ENCODE results near the gene PPP1R3F. TPM values are rescaled to one million over a fixed set of nuclear protein-coding genes. Genes with fewer than 3 reads are reported as not detected.

PPP1R3F gene, protein sequence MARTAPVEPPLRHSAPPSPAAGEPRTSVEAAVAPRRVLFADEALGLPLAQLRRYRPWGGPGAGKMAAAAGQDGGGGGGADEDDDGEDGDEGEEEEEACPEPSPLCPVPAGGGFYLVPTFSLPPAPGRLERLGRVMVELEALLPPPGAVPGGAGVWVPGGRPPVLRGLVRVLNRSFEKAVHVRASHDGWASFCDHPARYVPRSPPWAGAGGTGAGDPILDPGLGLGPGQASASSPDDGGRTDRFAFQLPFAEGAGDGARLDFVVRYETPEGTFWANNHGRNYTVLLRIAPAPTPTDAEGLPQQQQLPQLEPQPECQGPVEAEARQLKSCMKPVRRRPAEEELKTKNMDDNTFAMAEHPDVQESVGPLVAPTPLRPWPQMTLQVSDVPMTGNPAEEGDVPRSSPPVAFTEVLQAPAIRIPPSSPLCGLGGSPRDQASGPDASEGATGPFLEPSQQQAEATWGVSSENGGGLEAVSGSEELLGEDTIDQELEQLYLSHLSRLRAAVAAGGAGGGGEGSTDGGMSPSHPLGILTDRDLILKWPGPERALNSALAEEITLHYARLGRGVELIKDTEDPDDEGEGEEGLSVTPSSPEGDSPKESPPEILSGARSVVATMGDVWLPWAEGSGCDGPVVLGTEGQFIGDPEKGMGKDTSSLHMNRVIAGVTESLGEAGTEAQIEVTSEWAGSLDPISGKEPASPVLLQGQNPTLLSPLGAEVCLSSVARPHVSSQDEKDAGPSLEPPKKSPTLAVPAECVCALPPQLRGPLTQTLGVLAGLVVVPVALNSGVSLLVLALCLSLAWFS
- total RNA-seq = 5.2 and 5.6 TPM in 2 replicates

DNA sequence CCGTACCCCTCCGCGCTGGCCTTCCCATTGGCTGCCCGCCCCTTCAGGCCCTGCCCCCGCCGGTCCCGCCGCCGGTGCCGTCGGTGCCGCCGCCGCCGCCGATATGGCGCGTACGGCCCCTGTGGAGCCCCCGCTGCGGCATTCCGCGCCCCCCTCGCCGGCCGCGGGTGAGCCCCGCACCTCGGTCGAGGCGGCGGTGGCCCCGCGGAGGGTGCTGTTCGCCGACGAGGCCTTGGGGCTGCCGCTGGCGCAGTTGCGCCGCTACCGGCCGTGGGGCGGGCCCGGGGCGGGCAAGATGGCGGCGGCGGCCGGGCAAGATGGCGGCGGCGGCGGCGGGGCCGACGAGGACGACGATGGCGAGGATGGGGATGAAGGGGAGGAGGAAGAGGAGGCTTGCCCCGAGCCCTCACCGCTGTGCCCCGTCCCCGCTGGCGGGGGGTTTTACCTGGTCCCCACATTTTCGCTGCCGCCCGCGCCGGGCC lies at the start of gene PPP1R3F:
Gene PPP1R3F, plus strand, starts transcription at position 27 of the 482 bp plus-strand sequence. Its CDS starts 77 bp downstream, at position 104.
- H3K4me3 ChIP-seq (ENCODE audit: low read depth, low read length) = peak within 1 kb of the TSS; percentile 70
- TF ChIP-seq, protein P1, sequence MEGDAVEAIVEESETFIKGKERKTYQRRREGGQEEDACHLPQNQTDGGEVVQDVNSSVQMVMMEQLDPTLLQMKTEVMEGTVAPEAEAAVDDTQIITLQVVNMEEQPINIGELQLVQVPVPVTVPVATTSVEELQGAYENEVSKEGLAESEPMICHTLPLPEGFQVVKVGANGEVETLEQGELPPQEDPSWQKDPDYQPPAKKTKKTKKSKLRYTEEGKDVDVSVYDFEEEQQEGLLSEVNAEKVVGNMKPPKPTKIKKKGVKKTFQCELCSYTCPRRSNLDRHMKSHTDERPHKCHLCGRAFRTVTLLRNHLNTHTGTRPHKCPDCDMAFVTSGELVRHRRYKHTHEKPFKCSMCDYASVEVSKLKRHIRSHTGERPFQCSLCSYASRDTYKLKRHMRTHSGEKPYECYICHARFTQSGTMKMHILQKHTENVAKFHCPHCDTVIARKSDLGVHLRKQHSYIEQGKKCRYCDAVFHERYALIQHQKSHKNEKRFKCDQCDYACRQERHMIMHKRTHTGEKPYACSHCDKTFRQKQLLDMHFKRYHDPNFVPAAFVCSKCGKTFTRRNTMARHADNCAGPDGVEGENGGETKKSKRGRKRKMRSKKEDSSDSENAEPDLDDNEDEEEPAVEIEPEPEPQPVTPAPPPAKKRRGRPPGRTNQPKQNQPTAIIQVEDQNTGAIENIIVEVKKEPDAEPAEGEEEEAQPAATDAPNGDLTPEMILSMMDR (IDR thresholded peaks at IDR 0.05; ENCODE audit: insufficient read depth, low read depth, low read length) = no peak
- DNase-seq (ENCODE audit: low read depth) = no peak

DNA sequence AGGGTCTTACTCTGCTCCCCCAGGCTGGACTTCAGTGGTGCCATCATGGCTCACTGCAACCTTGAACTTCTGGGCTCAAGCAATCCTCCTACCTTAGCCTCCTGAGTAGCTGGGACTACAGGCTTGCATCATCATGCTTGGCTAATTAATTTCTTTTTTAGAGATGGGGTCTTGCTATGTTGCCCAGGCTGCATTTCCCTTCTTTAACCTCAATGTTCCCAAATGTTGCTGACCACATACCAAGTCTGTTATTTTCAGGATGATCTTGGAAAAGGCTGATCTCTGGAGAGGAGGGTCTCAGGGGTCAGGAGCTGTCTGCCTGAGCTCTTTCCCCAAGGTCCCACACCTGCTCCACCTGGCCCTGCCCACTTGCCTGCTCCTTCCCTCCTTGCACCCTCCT lies 49.5 kb upstream of the PPP1R3F start:
- TF ChIP-seq, protein P1 (IDR thresholded peaks at IDR 0.05; ENCODE audit: insufficient read depth, low read depth, low read length) = no peak
- DNase-seq (ENCODE audit: low read depth) = no peak

DNA sequence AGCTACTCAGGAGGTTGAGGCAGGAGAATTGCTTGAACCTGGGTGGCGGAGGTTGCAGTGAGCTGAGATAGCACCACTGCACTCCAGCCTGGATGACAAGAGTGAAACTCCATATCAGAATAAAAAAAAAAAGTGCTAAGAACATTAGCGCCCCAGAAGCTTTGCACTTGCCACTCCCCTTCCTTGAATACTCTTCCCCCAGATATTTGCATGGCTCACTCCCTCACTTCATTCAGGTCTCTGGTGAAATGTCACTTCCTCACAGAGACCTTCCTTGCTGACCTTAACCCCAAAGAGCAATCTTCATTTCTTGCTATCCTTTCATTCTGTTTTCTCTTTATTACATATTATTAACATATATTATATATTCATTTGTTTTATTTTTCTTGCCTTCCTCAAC lies 47.7 kb upstream of the PPP1R3F start:
- TF ChIP-seq, protein P1 (IDR thresholded peaks at IDR 0.05; ENCODE audit: insufficient read depth, low read depth, low read length) = no peak
- H3K4me3 ChIP-seq (ENCODE audit: low read depth, low read length) = no peak overlapping the region
- no peak for DNase-seq (ENCODE audit: low read depth)

More for the DNA sequence above, 49.5 kb upstream of the PPP1R3F start:
- H3K4me3 ChIP-seq (ENCODE audit: low read depth, low read length) = no peak overlapping the region

DNA sequence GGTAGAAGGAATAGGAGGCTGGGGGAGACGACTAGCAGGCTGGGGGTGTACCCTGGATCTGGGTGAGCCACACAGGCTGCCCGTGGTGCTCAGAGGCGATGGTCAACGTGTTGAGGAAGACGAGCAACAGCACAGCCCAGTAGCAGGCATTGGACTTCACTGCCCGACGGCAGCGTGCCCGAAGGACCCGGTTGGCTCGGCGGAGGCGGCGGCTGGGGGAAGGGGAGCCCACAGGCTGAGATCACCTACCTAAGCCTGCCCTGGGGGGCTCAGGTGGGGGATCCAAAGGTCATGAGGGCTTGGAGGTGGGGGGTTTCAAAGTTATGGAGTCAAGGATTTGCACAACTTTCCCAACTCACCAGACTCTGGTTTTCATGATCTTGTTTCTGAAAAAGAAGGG lies 43.7 kb upstream of the PPP1R3F start:
- TF ChIP-seq, protein P1 (IDR thresholded peaks at IDR 0.05; ENCODE audit: insufficient read depth, low read depth, low read length) = no peak
- no peak for DNase-seq (ENCODE audit: low read depth)
- no peak overlapping the region for H3K4me3 ChIP-seq (ENCODE audit: low read depth, low read length)

DNA sequence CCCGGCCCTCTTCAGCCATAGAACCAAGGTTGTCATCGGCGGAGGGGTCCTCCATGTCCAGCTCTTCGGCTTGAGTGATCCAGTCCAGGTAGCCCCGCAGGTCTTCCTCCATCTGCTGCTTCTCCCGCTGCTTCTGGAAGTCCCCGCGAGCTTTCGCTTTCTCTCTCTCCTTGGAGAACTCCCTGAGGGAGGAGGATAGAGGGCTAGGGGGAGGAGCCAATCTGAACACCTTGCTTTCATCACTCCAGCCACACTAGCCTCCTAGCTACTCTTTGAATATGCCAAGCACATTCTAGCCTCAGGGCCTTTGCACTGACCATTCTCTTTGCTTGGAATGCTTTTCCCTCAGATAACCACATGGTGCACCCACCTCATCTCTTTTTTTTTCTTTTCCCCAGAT lies 42.6 kb upstream of the PPP1R3F start:
- no peak for DNase-seq (ENCODE audit: low read depth)
- H3K4me3 ChIP-seq (ENCODE audit: low read depth, low read length) = no peak overlapping the region
- TF ChIP-seq, protein P1 (IDR thresholded peaks at IDR 0.05; ENCODE audit: insufficient read depth, low read depth, low read length) = no peak

DNA sequence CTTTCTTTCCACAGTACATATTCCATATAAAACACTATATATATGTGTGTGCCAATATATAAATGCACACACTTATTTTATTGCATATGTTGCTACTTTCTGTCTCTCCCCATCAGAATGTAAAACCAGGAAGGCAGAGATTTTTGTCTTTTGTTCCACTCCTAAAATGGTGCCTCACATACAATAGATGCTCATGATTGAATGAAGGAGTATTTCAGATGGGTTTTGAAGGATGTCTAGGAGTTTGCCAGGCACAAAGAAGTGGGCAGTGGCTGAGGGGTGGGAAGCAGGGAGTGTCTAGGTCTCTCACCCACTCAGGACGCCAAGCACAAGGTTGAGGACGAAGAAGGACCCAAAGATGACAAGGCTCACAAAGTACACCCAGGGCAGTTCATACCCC lies 41.9 kb upstream of the PPP1R3F start:
- TF ChIP-seq, protein P1 (IDR thresholded peaks at IDR 0.05; ENCODE audit: insufficient read depth, low read depth, low read length) = no peak
- no peak for DNase-seq (ENCODE audit: low read depth)
- no peak overlapping the region for H3K4me3 ChIP-seq (ENCODE audit: low read depth, low read length)

Data from fibroblast of villous mesenchyme (primary cell).